Peyer's patch (tissue), 4 donors: ENCODE measurements around the gene ZNF692. TPM values are rescaled to one million over a fixed set of nuclear protein-coding genes. Genes with fewer than 3 reads are reported as not detected.
A peak's percentile ranks its signal among the peaks of the same experiment; 100 is the strongest.
"Not testable (repeated sequence)": the region's sequence is repeated elsewhere in the genome, so short reads cannot be mapped to it uniquely, and the experiment has no call there.

ENCODE experiments used
- DNase-seq, 3 donors: peaks; one replicate each; pipeline ENCODE4 v3.0.0-alpha.2; 2017 to 2019
- H3K27ac ChIP-seq, 4 donors: fragments of 200-600 bp; sonication (generic); one replicate each; pipeline ENCODE4 v1.5.1; 2016 to 2019
- H3K27me3 ChIP-seq, 2 donors: fragments of 200-600 bp; sonication (generic); one replicate each; pipeline ENCODE4 v1.5.1; 2019
- H3K36me3 ChIP-seq, 3 donors: fragments of 200-600 bp; sonication (generic); one replicate each; pipeline ENCODE4 v1.5.1; 2016 to 2019
- H3K4me1 ChIP-seq, 4 donors: fragments of 200-600 bp; sonication (generic); one replicate each; pipeline ENCODE4 v1.5.1; 2016 to 2019
- H3K4me3 ChIP-seq, 4 donors: fragments of 200-600 bp; sonication (generic); 1 replicate in 3 of 4; 2 replicates in 1 of 4; pipeline ENCODE4 v1.5.1; 2016 to 2019; ENCODE audit warnings: mild to moderate bottlenecking in 1 of 4
- H3K9me3 ChIP-seq, 4 donors: fragments of 200-600 bp; sonication (generic); one replicate each; pipeline ENCODE4 v1.5.1; 2016 to 2019; ENCODE audit warnings: mild to moderate bottlenecking in 1 of 4
- CTCF ChIP-seq, 6 experiments: fragments of 450-650 bp in 4 of 6; fragments of 200-600 bp in 2 of 6; sonication (generic) in 1 of 6; IDR thresholded peaks; one replicate each; pipeline ENCODE4 v1.5.1; 2017 to 2019; ENCODE audit warnings: antibody characterized with exemption in 6 of 6, mild to moderate bottlenecking in 3 of 6, moderate library complexity in 1 of 6
- POLR2A ChIP-seq, 2 donors: fragments of 450-650 bp; IDR thresholded peaks; one replicate each; pipeline ENCODE4 v1.5.1; 2017; ENCODE audit warnings: antibody characterized with exemption in 2 of 2, mild to moderate bottlenecking in 2 of 2, moderate library complexity in 2 of 2
- small RNA-seq, 2 donors: library from RNA; depleted of rRNA; stranded (forward); fragments of <200 nt; gene quantifications; one replicate each; pipeline ENCODE3, GENCODE V24; 2016
- total RNA-seq, 4 donors: library from RNA; depleted of rRNA; stranded (reverse); fragments of >200 nt; gene quantifications; one replicate each; pipeline ENCODE4 v1.1.0, GENCODE V29; 2016

ZNF692 gene
- total RNA-seq, 4 donors from 2014 or later = 46.2 to 128 (median 104) TPM

GRCh38 chr1:248804771-248805681 lies 53.9 kb downstream of the ZNF692 start:
- Histone ChIP-seq H3K4me3 (peak overlapping the region in 2 of 4 donors; percentile 28 to 36), H3K4me1 (peaks cover 12 to 30% (median 20%) of the 10 kb centered on the region in 4 donors), H3K9me3 (no peaks in the 10 kb centered on the region), H3K36me3 (no peaks in the 10 kb centered on the region), H3K27me3 (no peaks in the 10 kb centered on the region), H3K27ac (peak overlapping the region; percentile 72 to 89 (median 74))
- TF ChIP-seq POLR2A (IDR thresholded peaks at IDR 0.05) = peak in 1 of 2 donors; percentile 30
- peak in 2 of 6 experiments; percentile 20 to 32 for TF ChIP-seq CTCF (IDR thresholded peaks at IDR 0.05)
- DNase-seq = peak; percentile 58 to 82 (median 78)

GRCh38 chr1:248803501-248803900 lies 55.4 kb downstream of the ZNF692 start:
- Histone ChIP-seq H3K4me1 (peaks cover 12 to 30% (median 20%) of the 10 kb centered on the region in 4 donors), H3K27ac (peak overlapping the region in 1 of 4 donors; percentile 75)
- not testable (repeated sequence) for H3K9me3 ChIP-seq, H3K4me3 ChIP-seq, H3K27me3 ChIP-seq, H3K36me3 ChIP-seq
- DNase-seq = peak in 1 of 3 donors; percentile 13

- H3K4me3 ChIP-seq = no peak overlapping the region
- no peaks in the 10 kb centered on the region for H3K36me3 ChIP-seq
- peak in 2 of 3 donors; percentile 78 to 89 for DNase-seq
- H3K27me3 ChIP-seq = no peaks in the 10 kb centered on the region
- TF ChIP-seq POLR2A (IDR thresholded peaks at IDR 0.05) = peak; percentile 24 to 59
- peak in 2 of 6 experiments; percentile 12 to 19 for TF ChIP-seq CTCF (IDR thresholded peaks at IDR 0.05)
- H3K27ac ChIP-seq = peak overlapping the region in 2 of 4 donors; percentile 56 to 88
- peaks cover 12 to 30% (median 20%) of the 10 kb centered on the region in 4 donors for H3K4me1 ChIP-seq
- no peaks in the 10 kb centered on the region for H3K9me3 ChIP-seq
These were observed 56.4 kb downstream of the ZNF692 start for GRCh38 chr1:248802454-248802853.

GRCh38 chr1:248800459-248800858 lies 58.4 kb downstream of the ZNF692 start:
- no peak overlapping the region for H3K27ac ChIP-seq
- H3K27me3 ChIP-seq = no peaks in the 10 kb centered on the region
- H3K36me3 ChIP-seq = no peaks in the 10 kb centered on the region
- peaks cover 6 to 14% (median 7%) of the 10 kb centered on the region in 4 donors for H3K4me1 ChIP-seq
- H3K9me3 ChIP-seq = no peaks in the 10 kb centered on the region
- H3K4me3 ChIP-seq = no peak overlapping the region
- no peak for TF ChIP-seq POLR2A (IDR thresholded peaks at IDR 0.05)
- TF ChIP-seq CTCF (IDR thresholded peaks at IDR 0.05) = no peak
- no peak for DNase-seq

Small RNA genes within 50 kb of the gene (small RNA-seq; reads per million reads assigned to genes)
- 0 reads per million in 2 donors for gene MIR3124

Other genes with a start within 250 kb of the ZNF692 start
- not detected for gene OR2T11, start 224.0 kb downstream of the ZNF692 start, total RNA-seq
- not detected for gene OR2T35, start 213.8 kb downstream of the ZNF692 start, total RNA-seq
- gene OR2T27, start 203.6 kb downstream of the ZNF692 start, total RNA-seq = not detected
- not detected for gene OR14I1, start 156.3 kb downstream of the ZNF692 start, total RNA-seq
- 10 to 100 TPM in 3 of 4 donors, not detected in 1; 28.5 to 53.8 (median 34.7) TPM for gene LYPD8, start 103.3 kb downstream of the ZNF692 start, total RNA-seq
- 10 to 100 TPM; 19.0 to 60.6 (median 51.5) TPM for gene SH3BP5L, start 33.2 kb downstream of the ZNF692 start, total RNA-seq
- 10 to 100 TPM; 48.4 to 64.4 (median 60.5) TPM for gene ZNF672, start 20.9 kb downstream of the ZNF692 start, total RNA-seq
- gene PGBD2, start 47.1 kb upstream of the ZNF692 start, total RNA-seq = 10 to 100 TPM in 3 of 4 donors, 1 to 10 TPM in 1; 9.9 to 17.2 (median 14.4) TPM